ENCODE data around the gene LGALS9B. TPM values are rescaled to one million over a fixed set of nuclear protein-coding genes. Genes with fewer than 3 reads are reported as not detected.
"Not testable (repeated sequence)": the region's sequence is repeated elsewhere in the genome, so short reads cannot be mapped to it uniquely, and the experiment has no call there.

The LGALS9B gene
- polyA plus RNA-seq (2013): 0.08 TPM

DNA sequence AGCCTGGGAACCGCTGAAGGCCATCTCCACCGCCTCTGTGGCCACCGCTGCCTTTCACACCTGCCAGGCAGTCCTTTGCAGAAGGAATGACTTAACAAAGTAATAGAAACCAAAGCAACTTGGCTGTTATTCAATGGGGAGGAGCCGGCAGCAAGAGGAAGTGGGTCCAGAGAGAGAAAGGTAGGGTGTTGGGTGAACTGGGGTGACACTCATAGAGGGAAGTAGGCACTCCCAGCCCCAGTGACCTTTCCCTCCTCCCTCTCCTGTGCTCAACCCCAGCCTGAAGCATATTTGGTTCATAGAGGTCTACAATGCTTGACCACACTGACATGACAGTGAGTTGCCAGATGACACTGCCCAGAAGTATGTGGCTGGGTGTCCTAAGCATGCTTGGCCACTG is at the start of gene LGALS9B:
LGALS9B (minus strand) TSS at position 93 of the 400 bp plus-strand sequence; CDS start at position 24, 69 bp downstream.
- DNase-seq; H3K36me3 ChIP-seq (ENCODE audit: control insufficient read depth in 4 of 4, insufficient read depth in 4 of 4, low read length in 3 of 4); H3K9me3 ChIP-seq (ENCODE audit: control extremely low read depth in 1 of 5, control insufficient read depth in 4 of 5, insufficient read depth in 2 of 5, low read depth in 1 of 5, low read length in 4 of 5); H3K27me3 ChIP-seq (replicated peaks in 2 of 5; ENCODE audit: control insufficient read depth in 4 of 5, insufficient read depth in 5 of 5, low read length in 4 of 5); CTCF ChIA-PET; POLR2A ChIA-PET; H3K27ac ChIP-seq (ENCODE audit: insufficient read depth in 1 of 2, low read depth in 1 of 2, low read length in 2 of 2, poor library complexity in 1 of 2, severe bottlenecking in 2 of 2); H3K4me1 ChIP-seq (ENCODE audit: control extremely low read depth in 1 of 4, control insufficient read depth in 4 of 4, insufficient read depth in 4 of 4, low read length in 3 of 4): not testable (repeated sequence)
- H3K4me3 ChIP-seq (ENCODE audit: control insufficient read depth in 1 of 7, extremely low read depth in 1 of 7, insufficient read depth in 4 of 7, low read depth in 2 of 7, low read length in 6 of 7): peak within 1 kb of the TSS in 1 of 7 experiments; percentile 25
- no CpG with 5 or more reads among the region's 4 CpGs for WGBS (ENCODE audit: insufficient coverage)

DNA sequence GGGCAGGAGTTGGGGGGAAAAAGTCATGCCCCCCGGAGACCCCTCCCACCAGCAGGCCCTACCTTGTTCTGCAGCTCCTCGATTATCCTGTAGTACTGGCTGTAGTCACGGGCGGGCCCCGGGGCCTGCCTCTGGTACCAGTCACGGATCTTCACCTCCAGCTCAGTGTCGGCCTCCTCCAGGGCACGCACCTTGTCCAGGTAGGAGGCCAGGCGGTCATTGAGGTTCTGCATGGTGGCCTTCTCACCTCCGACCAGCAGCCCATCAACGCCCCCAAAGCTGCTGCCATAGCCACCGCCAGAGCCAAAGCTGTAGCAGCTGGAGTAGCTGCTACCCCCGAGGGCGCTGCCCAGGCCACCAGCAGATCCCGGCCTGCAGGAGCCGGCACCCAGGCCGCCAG is 49.6 kb upstream of the LGALS9B start:
- DNase-seq; H3K9me3 ChIP-seq (ENCODE audit: control extremely low read depth in 1 of 5, control insufficient read depth in 4 of 5, insufficient read depth in 2 of 5, low read depth in 1 of 5, low read length in 4 of 5); H3K27ac ChIP-seq (ENCODE audit: insufficient read depth in 1 of 2, low read depth in 1 of 2, low read length in 2 of 2, poor library complexity in 1 of 2, severe bottlenecking in 2 of 2); H3K27me3 ChIP-seq (replicated peaks in 2 of 5; ENCODE audit: control insufficient read depth in 4 of 5, insufficient read depth in 5 of 5, low read length in 4 of 5); H3K4me1 ChIP-seq (ENCODE audit: control extremely low read depth in 1 of 4, control insufficient read depth in 4 of 4, insufficient read depth in 4 of 4, low read length in 3 of 4); H3K4me3 ChIP-seq (ENCODE audit: control insufficient read depth in 1 of 7, extremely low read depth in 1 of 7, insufficient read depth in 4 of 7, low read depth in 2 of 7, low read length in 6 of 7); POLR2A ChIA-PET; H3K36me3 ChIP-seq (ENCODE audit: control insufficient read depth in 4 of 4, insufficient read depth in 4 of 4, low read length in 3 of 4); CTCF ChIA-PET: not testable (repeated sequence)
- no CpG with 5 or more reads among the region's 17 CpGs for WGBS (ENCODE audit: insufficient coverage)

DNA sequence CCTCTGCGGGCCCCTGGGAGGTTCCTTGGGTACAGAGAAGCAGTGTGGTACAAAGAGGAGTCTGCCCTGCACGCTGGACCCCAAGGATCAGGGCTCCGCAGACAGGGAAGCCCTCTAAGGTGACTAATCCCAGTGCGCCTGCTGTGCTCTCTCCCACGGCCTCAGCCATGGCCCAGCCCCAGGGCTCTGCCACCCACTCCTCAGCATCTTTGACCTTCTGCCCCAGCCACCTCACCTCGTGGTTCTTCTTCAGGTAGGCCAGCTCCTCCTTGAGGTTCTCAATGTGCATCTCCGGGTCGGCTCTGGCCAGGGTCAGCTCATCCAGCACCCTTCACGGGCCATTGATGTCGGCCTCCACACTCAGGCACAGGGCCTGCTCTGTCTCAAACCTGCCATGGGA is 47.8 kb upstream of the LGALS9B start:
- H3K4me1 ChIP-seq (ENCODE audit: control extremely low read depth in 1 of 4, control insufficient read depth in 4 of 4, insufficient read depth in 4 of 4, low read length in 3 of 4); CTCF ChIA-PET; DNase-seq; H3K9me3 ChIP-seq (ENCODE audit: control extremely low read depth in 1 of 5, control insufficient read depth in 4 of 5, insufficient read depth in 2 of 5, low read depth in 1 of 5, low read length in 4 of 5); H3K27ac ChIP-seq (ENCODE audit: insufficient read depth in 1 of 2, low read depth in 1 of 2, low read length in 2 of 2, poor library complexity in 1 of 2, severe bottlenecking in 2 of 2); POLR2A ChIA-PET; H3K36me3 ChIP-seq (ENCODE audit: control insufficient read depth in 4 of 4, insufficient read depth in 4 of 4, low read length in 3 of 4); H3K4me3 ChIP-seq (ENCODE audit: control insufficient read depth in 1 of 7, extremely low read depth in 1 of 7, insufficient read depth in 4 of 7, low read depth in 2 of 7, low read length in 6 of 7); H3K27me3 ChIP-seq (replicated peaks in 2 of 5; ENCODE audit: control insufficient read depth in 4 of 5, insufficient read depth in 5 of 5, low read length in 4 of 5): not testable (repeated sequence)
- 100% methylated on average over 5 of the region's 10 CpGs for WGBS (ENCODE audit: insufficient coverage)

DNA sequence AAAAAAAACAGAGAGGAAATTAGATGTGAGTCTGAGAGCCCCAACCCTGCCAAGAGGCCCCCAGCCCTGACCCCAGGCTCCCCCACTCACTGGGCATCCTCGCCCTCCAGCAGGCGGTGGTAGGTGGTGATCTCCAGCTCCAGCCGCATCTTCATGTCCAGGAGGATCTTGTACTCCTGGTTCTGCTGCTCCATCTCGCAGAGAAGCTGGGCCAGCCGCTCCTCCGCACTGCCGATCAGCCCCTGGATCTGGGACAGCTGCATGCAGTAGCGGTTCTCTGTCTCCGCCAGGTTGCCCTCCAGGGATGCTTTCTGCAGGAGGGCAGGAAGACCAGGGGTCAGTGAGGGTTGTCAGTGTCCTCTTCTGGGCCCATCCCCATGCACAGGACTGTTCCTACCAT is 46.2 kb upstream of the LGALS9B start:
- CTCF ChIA-PET; H3K4me3 ChIP-seq (ENCODE audit: control insufficient read depth in 1 of 7, extremely low read depth in 1 of 7, insufficient read depth in 4 of 7, low read depth in 2 of 7, low read length in 6 of 7); H3K27ac ChIP-seq (ENCODE audit: insufficient read depth in 1 of 2, low read depth in 1 of 2, low read length in 2 of 2, poor library complexity in 1 of 2, severe bottlenecking in 2 of 2); H3K9me3 ChIP-seq (ENCODE audit: control extremely low read depth in 1 of 5, control insufficient read depth in 4 of 5, insufficient read depth in 2 of 5, low read depth in 1 of 5, low read length in 4 of 5); POLR2A ChIA-PET; H3K27me3 ChIP-seq (replicated peaks in 2 of 5; ENCODE audit: control insufficient read depth in 4 of 5, insufficient read depth in 5 of 5, low read length in 4 of 5); H3K4me1 ChIP-seq (ENCODE audit: control extremely low read depth in 1 of 4, control insufficient read depth in 4 of 4, insufficient read depth in 4 of 4, low read length in 3 of 4); H3K36me3 ChIP-seq (ENCODE audit: control insufficient read depth in 4 of 4, insufficient read depth in 4 of 4, low read length in 3 of 4); DNase-seq: not testable (repeated sequence)
- WGBS (ENCODE audit: insufficient coverage): no CpG with 5 or more reads among the region's 9 CpGs

DNA sequence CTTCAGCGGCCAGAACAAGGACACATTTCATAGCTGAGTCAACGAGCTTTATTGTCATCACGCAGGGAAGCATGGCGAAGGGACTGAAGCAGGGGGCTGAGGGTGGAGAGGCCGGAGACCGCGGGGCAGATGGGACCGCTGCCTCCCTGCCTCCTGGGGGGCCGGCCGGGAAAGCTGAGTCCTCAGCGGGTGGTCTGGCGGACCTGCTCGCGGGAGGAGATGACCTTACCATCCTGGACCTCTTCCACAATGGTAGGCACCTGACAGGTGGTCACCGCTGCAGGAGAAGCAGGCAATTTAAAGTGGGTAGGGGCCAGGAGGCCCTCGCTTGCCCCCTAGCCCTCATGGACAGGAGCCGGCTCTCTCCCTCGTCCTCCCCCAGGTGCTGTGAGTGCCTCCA is 45.0 kb upstream of the LGALS9B start:
- DNase-seq; H3K27ac ChIP-seq (ENCODE audit: insufficient read depth in 1 of 2, low read depth in 1 of 2, low read length in 2 of 2, poor library complexity in 1 of 2, severe bottlenecking in 2 of 2); H3K4me1 ChIP-seq (ENCODE audit: control extremely low read depth in 1 of 4, control insufficient read depth in 4 of 4, insufficient read depth in 4 of 4, low read length in 3 of 4); H3K4me3 ChIP-seq (ENCODE audit: control insufficient read depth in 1 of 7, extremely low read depth in 1 of 7, insufficient read depth in 4 of 7, low read depth in 2 of 7, low read length in 6 of 7); POLR2A ChIA-PET; H3K27me3 ChIP-seq (replicated peaks in 2 of 5; ENCODE audit: control insufficient read depth in 4 of 5, insufficient read depth in 5 of 5, low read length in 4 of 5); H3K9me3 ChIP-seq (ENCODE audit: control extremely low read depth in 1 of 5, control insufficient read depth in 4 of 5, insufficient read depth in 2 of 5, low read depth in 1 of 5, low read length in 4 of 5); CTCF ChIA-PET; H3K36me3 ChIP-seq (ENCODE audit: control insufficient read depth in 4 of 4, insufficient read depth in 4 of 4, low read length in 3 of 4): not testable (repeated sequence)
- WGBS (ENCODE audit: insufficient coverage): no CpG with 5 or more reads among the region's 18 CpGs

DNA sequence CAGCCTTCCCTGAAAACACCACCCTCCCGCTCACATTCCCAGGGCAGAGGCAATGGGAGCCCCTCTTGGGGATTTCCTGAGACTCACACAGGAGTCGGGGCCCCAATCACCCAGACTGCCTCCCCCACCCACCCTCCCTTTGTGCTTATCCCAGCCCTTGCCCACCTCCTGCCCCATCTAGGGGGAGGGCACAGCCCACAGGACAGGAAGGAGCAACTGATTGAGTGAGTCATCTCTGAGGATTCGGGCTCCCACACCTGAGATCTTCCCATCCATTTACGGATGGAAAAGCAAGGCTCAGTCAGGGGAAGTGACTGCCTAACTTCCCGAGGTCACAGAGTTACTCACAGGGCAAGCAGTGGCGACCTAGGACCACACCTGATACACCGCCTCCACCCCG is 44.4 kb upstream of the LGALS9B start:
- H3K9me3 ChIP-seq (ENCODE audit: control extremely low read depth in 1 of 5, control insufficient read depth in 4 of 5, insufficient read depth in 2 of 5, low read depth in 1 of 5, low read length in 4 of 5): not testable (repeated sequence)

DNA sequence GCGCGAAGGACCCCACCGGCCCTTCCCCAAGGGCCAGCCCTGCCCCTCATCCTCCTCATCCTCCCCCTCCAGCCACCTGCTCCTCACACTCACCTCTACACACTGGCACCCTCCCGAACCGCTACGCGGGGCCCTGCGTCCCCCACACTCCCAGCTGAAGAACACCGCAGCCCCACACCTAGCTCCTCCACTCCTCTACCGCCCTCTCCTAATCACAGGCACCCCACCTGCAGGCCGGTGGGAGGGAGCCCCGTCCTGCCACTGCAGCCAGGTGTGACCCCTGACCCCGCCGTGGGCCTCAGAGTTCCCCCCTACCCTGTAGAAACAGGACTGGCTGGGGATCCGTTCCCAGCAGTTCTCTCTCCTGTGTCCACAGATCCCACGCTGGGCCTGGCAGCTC is 38.0 kb upstream of the LGALS9B start:
- CTCF ChIA-PET, DNase-seq: not testable (repeated sequence)
- no CpG with 5 or more reads among the region's 16 CpGs for WGBS (ENCODE audit: insufficient coverage)

More for the DNA sequence above, 44.4 kb upstream of the LGALS9B start:
- DNase-seq; CTCF ChIA-PET; H3K4me3 ChIP-seq (ENCODE audit: control insufficient read depth in 1 of 7, extremely low read depth in 1 of 7, insufficient read depth in 4 of 7, low read depth in 2 of 7, low read length in 6 of 7); H3K27ac ChIP-seq (ENCODE audit: insufficient read depth in 1 of 2, low read depth in 1 of 2, low read length in 2 of 2, poor library complexity in 1 of 2, severe bottlenecking in 2 of 2); H3K36me3 ChIP-seq (ENCODE audit: control insufficient read depth in 4 of 4, insufficient read depth in 4 of 4, low read length in 3 of 4); H3K27me3 ChIP-seq (replicated peaks in 2 of 5; ENCODE audit: control insufficient read depth in 4 of 5, insufficient read depth in 5 of 5, low read length in 4 of 5); H3K4me1 ChIP-seq (ENCODE audit: control extremely low read depth in 1 of 4, control insufficient read depth in 4 of 4, insufficient read depth in 4 of 4, low read length in 3 of 4); POLR2A ChIA-PET: not testable (repeated sequence)
- no CpG with 5 or more reads among the region's 8 CpGs for WGBS (ENCODE audit: insufficient coverage)

More for the DNA sequence above, 38.0 kb upstream of the LGALS9B start:
- H3K36me3 ChIP-seq (ENCODE audit: control insufficient read depth in 4 of 4, insufficient read depth in 4 of 4, low read length in 3 of 4); H3K27ac ChIP-seq (ENCODE audit: insufficient read depth in 1 of 2, low read depth in 1 of 2, low read length in 2 of 2, poor library complexity in 1 of 2, severe bottlenecking in 2 of 2); H3K4me3 ChIP-seq (ENCODE audit: control insufficient read depth in 1 of 7, extremely low read depth in 1 of 7, insufficient read depth in 4 of 7, low read depth in 2 of 7, low read length in 6 of 7); H3K9me3 ChIP-seq (ENCODE audit: control extremely low read depth in 1 of 5, control insufficient read depth in 4 of 5, insufficient read depth in 2 of 5, low read depth in 1 of 5, low read length in 4 of 5); H3K4me1 ChIP-seq (ENCODE audit: control extremely low read depth in 1 of 4, control insufficient read depth in 4 of 4, insufficient read depth in 4 of 4, low read length in 3 of 4); H3K27me3 ChIP-seq (replicated peaks in 2 of 5; ENCODE audit: control insufficient read depth in 4 of 5, insufficient read depth in 5 of 5, low read length in 4 of 5); POLR2A ChIA-PET: not testable (repeated sequence)

Measured in common myeloid progenitor, CD34-positive (primary cell).